ENCODE data around the gene C22orf42.
"Not testable (repeated sequence)": the region's sequence is repeated elsewhere in the genome, so short reads cannot be mapped to it uniquely, and the experiment has no call there.

- TF ChIP-seq CTCF (conservative IDR thresholded peaks at IDR 0.05; ENCODE audit: low read depth, low read length); EZH2 (IDR thresholded peaks at IDR 0.05; ENCODE audit: borderline replicate concordance, low read depth, low read length, poor library complexity, severe bottlenecking): not testable (repeated sequence)
Measured at GRCh38 chr22:32148372-32148771, 10.7 kb downstream of the C22orf42 start.
